GM12878 (cell line): ENCODE measurements around the gene POU2AF1. TPM values are rescaled to one million over a fixed set of nuclear protein-coding genes. Genes with fewer than 3 reads are reported as not detected.

Experiments
- CHD4 ChIP-seq: fragments of 200-600 bp; sonication (generic); IDR thresholded peaks from 2 replicates; pipeline ENCODE4 v1.6.1; 2016; ENCODE audit warnings: mild to moderate bottlenecking
- CREM ChIP-seq: IDR thresholded peaks from 2 replicates; pipeline ENCODE4 v1.6.1; 2014; ENCODE audit warnings: antibody characterized with exemption, low read depth
- POLR2A ChIP-seq: IDR thresholded peaks from 2 replicates; pipeline ENCODE4 v1.6.1; 2011; ENCODE audit warnings: low read depth, mild to moderate bottlenecking, low read length
- RELA ChIP-seq: fragments of 450-650 bp; IDR thresholded peaks from 2 replicates; pipeline ENCODE4 v1.8.0; 2014; ENCODE audit warnings: borderline replicate concordance; ENCODE audit not compliant: partially characterized antibody
- SP1 ChIP-seq: IDR thresholded peaks from one replicate; pipeline ENCODE4 v1.6.1; 2011; ENCODE audit warnings: low read depth, low read length
- SREBF2 ChIP-seq: IDR thresholded peaks from 2 replicates; pipeline ENCODE4 v1.6.1; 2012; ENCODE audit warnings: mild to moderate bottlenecking, low read length
- TARDBP ChIP-seq: IDR thresholded peaks from 2 replicates; pipeline ENCODE4 v1.6.1; 2016; ENCODE audit warnings: borderline replicate concordance
- TBL1XR1 ChIP-seq: IDR thresholded peaks from 2 replicates; pipeline ENCODE4 v1.6.1; 2012; ENCODE audit warnings: low read depth, low read length, improper control_type of control experiment
- polyA plus RNA-seq, 11 experiments: library from polyadenylated mRNA; depleted of rRNA in 4 of 11; unstranded in 6 of 11; stranded (reverse) in 5 of 11; fragments of >200 nt; fragmentation: Nextera tagmentation in 4 of 11; fragmentation: Illumina TruSeq in 1 of 11; extraction: Ambion mirVana in 4 of 11; extraction: Trizol in 1 of 11; gene quantifications; 1 replicate in 1 of 11; 2 replicates in 10 of 11; pipeline versions ENCODE4 v1.2.1 to v1.2.3, GENCODE V29; 2011 to 2016; ENCODE audit warnings: inconsistent platforms in 2 of 11, missing spikeins in 2 of 11, low read depth in 1 of 11
- total RNA-seq, 4 experiments: library from RNA; depleted of rRNA in 3 of 4; stranded (reverse); fragments of >200 nt in 3 of 4; fragmentation: Illumina TruSeq in 1 of 4; extraction: Trizol in 1 of 4; gene quantifications; 2 replicates each; pipeline versions ENCODE4 v1.2.1 to v1.2.3, GENCODE V29; 2013 to 2021
- TF ChIP-seq, protein P1 (sequence below): fragments of 450-650 bp; IDR thresholded peaks from 2 replicates; pipeline ENCODE4 v1.6.1; 2018; ENCODE audit warnings: mild to moderate bottlenecking, low read depth, moderate library complexity; ENCODE audit not compliant: partially characterized antibody

The POU2AF1 gene
- total and polyA plus RNA-seq, 10 of the 15 experiments (the other 5 are each of a cell fraction or from before 2014, with no cell fraction given): 13.1 to 169 (median 75.5) TPM

DNA sequence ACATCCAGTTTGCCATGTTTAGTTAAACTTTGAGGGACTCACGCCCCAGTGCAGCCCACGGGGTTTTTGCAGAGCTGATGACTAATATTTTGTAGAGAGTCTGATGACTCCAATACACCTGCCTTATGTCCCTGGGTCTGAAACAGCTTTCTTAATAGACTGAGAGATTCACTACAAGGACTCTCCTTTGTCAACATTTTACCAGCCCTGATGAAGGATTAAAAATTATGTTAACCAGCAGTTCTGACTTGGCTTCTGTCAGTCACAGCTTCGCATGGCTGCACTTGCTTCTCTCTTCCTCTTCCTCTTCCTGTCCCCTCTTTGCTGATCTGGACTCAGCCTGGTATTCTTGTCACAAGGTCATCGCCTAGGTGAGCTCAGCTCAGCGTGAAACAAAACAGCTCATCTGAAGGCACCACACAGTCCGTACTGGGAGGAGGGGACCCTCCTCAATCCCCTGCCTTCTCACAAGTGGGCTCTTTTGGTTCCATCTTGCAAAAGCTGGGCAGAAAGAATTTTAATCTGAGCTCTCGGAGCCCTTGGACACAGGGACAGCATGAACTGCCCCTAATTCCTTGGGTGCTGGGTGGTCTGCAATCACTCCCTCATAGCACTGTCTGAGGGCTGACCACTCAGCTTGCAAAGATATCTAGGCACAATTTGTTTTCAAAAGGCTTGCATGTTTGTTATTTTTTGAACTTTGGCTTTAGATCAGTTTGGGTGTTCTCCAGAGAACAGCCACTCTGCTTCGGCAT is 38.1 kb upstream of the POU2AF1 start (continued):
- TF ChIP-seq SREBF2 (no peak), CHD4 (0 out of 2 replicates have a peak, but pooled peaks have one; percentile 18), SP1 (peak; percentile 44), RELA (no peak), POLR2A (peak; percentile 53; the same call in 1 of the 2 replicates), TARDBP (no peak), TBL1XR1 (peak; percentile 76), CREM (peak; percentile 60)
- TF ChIP-seq, protein P1, sequence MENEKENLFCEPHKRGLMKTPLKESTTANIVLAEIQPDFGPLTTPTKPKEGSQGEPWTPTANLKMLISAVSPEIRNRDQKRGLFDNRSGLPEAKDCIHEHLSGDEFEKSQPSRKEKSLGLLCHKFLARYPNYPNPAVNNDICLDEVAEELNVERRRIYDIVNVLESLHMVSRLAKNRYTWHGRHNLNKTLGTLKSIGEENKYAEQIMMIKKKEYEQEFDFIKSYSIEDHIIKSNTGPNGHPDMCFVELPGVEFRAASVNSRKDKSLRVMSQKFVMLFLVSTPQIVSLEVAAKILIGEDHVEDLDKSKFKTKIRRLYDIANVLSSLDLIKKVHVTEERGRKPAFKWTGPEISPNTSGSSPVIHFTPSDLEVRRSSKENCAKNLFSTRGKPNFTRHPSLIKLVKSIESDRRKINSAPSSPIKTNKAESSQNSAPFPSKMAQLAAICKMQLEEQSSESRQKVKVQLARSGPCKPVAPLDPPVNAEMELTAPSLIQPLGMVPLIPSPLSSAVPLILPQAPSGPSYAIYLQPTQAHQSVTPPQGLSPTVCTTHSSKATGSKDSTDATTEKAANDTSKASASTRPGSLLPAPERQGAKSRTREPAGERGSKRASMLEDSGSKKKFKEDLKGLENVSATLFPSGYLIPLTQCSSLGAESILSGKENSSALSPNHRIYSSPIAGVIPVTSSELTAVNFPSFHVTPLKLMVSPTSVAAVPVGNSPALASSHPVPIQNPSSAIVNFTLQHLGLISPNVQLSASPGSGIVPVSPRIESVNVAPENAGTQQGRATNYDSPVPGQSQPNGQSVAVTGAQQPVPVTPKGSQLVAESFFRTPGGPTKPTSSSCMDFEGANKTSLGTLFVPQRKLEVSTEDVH: no peak
- TF ChIP-seq, all 136 proteins: peak for 45
